NCI-H2107 treated with DMSO at 0.1 percent for 48 hours (cell line): ENCODE measurements around the gene RAB40C.

Experiments
- DNase-seq: peaks from one replicate; lab custom pipeline; 2025; ENCODE audit not compliant: unreplicated experiment; lab: John Stamatoyannopoulos, UW

The RAB40C gene, protein sequence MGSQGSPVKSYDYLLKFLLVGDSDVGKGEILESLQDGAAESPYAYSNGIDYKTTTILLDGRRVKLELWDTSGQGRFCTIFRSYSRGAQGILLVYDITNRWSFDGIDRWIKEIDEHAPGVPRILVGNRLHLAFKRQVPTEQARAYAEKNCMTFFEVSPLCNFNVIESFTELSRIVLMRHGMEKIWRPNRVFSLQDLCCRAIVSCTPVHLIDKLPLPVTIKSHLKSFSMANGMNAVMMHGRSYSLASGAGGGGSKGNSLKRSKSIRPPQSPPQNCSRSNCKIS

DNA sequence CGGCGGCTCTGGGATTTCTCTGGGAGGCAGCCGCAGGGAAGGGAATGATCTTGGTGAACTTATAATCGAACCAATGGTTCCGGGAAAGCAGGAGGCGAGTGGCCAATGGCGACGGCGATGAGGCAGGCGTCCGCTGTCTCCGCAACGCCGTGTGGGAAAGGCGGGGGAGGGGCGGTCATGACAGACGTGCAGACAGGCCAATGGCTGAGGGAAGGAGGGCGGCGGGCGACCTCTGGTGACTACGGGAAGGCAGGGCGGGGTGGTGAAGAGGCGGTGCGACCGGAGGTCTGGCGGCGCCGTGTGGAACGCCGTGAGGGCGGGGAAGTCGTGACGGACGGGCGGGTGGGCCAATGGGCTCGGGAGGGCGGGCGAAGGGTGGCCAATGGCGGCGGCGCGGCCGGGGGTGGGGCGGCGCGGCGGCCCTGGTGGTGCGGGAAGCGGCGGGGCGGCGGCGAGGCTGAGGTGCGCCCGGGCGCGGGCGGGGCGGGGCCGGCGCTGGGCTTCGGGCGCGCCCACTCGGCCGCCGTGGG, at the start of gene RAB40C:
Gene RAB40C, plus strand, starts transcription at position 409 of the 530 bp plus-strand sequence. CDS start 226 bp downstream, outside the sequence.
- DNase-seq: peak; percentile 88

GRCh38 chr16:540645-541340, 49.1 kb upstream of the RAB40C start:
- no peak for DNase-seq

DNA sequence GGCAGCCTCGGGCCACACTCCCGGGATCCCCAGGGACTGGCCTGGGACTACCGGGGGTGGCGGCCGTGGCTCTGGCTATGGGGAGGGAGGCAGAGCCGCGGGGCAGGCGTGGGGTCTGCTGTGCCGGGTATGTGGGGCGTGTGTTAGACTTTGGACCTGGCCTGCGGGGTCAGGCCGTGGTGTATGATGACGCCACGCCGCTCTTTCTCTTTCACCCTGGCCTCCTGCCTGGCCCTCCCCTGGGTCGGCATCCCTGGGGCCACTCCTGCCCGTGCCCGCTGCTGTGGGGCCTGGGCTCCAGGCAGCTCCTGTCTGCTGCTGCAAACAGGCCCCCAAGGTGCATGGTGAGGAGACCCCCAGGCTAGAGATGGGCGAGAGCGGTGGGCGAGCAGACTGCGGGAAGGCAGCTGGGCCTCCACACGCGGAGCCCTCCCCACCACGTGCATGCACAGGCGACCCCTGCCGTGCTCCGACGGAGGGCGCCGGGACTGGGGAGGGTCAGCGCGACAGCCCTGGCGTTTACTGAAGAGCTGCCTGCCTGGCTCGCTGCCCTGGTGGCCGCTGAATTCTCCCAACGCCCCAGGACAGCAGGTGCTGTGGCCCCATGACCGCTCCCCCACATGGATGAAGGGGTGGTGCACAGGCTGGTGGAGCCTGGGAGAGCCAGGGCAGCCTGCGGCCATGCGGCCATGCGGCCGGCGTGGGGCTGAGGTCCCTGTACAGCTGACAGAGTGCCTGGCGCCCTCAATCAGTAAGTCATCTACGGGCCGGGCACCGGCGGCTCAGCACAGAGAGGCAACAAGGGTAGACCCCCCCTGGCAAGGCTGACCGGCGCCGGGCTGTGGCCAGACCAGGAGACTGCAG, 46.3 kb upstream of the RAB40C start:
- DNase-seq: no peak

DNA sequence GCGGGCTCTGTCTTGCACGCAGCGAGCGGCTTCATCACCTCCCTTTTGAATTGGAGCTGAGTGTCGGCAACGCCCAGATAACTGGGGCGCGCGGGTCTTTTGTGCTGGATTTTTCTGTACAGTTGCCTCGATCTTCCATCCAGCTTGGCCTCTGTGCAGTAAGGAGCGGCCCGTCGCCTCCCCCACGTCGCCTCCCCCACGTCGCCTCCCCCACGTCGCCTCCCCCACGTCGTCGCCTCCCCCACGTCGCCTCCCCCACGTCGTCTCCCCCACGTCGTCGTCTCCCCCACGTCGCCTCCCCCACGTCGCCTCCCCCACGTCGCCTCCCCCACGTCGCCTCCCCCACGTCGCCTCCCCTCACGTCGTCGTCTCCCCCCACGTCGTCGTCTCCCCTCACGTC, 45.3 kb upstream of the RAB40C start:
- no peak for DNase-seq

GRCh38 chr16:546909-547770, 42.7 kb upstream of the RAB40C start:
- DNase-seq: no peak

- no peak for DNase-seq
Observed at GRCh38 chr16:548586-548985, 41.3 kb upstream of the RAB40C start.

DNA sequence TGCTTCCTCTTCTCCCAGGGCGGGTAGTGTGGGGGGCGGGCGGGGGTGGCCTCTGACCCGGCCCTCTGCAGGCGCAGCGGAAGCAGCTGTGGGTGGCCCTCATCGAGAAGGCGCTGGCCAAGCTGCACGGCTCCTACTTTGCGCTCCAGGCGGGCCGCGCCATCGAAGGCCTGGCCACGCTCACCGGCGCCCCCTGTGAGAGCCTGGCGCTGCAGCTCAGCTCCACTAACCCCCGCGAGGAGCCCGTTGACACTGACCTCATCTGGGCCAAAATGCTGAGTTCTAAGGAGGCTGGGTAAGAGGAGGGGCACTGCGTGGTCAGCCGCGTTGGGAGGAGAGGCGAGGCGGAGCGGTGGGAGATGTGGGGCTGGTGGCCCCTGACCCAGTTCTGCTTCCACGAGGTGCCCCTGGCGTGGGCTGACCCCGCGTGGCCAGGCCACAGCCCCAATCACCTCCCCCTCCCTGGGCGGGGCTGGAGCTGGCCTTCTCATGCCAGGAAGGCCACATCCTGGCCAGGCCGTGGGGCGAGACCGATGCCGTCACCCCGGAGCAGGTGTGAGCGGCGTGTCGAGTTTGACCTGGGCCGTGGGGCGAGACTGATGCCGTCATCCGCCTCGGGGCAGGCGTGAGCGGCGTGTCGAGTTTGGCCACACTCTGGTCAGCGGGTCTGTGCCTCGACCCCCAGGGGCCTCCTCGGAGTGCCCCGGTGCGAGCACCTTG, 40.2 kb upstream of the RAB40C start:
- DNase-seq: no peak

- DNase-seq: no peak
Observed at GRCh38 chr16:551210-551609, 38.7 kb upstream of the RAB40C start.

DNA sequence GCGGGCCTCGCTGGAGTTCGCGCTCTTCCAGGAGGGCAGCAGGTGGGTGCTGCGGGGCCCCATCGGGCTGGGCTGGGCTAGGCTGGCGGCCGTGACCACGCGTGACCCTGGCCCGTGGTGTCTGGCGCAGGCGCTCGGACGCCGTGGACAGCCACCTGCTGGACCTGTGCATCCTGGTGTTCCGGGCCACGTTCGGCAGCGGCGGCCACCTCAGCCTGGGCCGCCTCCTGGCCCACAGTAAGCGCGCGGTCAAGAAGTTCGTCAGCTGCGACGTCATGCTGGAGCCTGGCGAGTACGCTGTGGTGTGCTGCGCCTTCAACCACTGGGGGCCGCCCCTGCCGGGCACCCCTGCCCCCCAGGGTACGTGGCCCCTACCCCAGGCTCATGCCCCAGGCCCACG, 37.7 kb upstream of the RAB40C start:
- DNase-seq: no peak

DNA sequence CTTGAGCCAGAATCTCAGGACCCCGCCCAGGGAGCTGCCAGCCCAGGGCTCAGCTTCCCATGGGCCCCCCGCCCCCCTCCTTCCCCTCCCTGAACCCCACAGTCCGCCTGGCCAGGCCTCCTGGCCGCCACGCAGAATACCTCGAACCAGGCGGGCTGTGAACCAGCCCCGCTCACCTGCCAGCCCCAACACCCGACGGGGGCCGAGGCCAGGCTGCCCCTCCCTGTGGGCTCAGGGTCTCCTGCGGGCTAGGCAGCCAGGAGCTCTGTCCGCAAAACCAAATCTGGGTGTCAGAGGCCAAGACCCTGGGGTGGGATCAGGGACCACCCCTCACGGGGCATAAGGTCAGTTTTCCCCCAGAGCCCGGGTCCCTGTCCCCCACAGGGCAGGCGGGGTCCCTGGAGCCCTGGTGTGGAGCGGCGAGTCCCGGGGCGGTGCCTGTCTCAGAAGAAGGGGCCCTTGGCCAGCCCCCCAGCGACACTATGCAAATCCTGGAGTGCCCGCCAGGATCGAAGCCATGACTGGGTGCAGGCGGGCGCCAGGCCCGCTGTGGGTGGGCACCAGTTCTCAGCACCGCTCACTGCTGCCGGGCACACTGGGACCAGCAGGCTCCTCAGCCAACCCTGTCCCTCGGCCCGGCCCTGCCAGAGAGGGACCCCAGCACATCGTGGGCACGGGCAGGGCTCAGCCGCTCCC, 36.1 kb upstream of the RAB40C start:
- DNase-seq: no peak

- no peak for DNase-seq
Observed at GRCh38 chr16:554297-554621, 35.6 kb upstream of the RAB40C start.

GRCh38 chr16:554640-555365, 35.1 kb upstream of the RAB40C start:
- no peak for DNase-seq

- no peak for DNase-seq
Observed at GRCh38 chr16:555528-556473, 34.1 kb upstream of the RAB40C start.

- DNase-seq: no peak
Observed at GRCh38 chr16:556474-557173, 33.2 kb upstream of the RAB40C start.

DNA sequence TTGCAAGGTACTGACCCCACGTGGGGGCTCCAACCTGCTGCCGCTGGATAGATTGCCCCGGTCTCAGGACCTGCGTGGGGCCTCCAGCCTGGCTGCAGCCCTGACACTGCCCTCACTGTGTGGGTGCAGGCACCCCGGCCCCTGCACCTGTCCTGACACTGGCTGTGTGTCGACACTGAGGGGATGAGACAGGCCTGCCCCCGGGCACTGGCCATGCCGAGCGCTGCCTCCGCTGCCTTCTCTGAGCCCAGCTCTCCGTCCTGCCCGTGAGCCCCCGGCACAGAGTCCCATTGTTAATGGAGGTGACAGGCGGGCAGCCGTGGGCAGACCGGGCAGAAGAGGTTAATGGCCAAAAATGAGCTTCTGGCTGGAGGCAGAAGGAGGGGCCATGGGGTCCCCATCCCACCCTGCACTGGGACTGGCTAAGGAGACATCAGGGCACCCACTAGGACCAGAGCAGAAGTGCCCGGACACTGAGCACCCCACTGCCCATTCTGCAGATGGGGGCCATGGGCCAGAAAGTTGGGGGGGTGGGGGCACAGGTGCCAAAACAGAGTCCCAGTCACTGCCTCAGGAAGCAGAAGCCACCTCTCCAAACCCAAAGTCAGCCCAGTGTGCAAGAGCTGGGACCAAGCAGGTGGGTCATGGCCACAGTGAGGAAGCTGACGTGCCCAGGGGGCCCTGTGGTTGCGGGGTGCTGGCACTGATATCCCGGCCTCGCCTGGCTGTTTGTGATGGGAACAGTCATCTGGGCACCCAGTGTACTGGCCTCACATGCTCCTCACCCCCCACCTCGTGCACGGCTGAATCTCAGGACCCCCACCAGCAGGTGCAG, 32.2 kb upstream of the RAB40C start:
- no peak for DNase-seq

- DNase-seq: no peak
Observed at GRCh38 chr16:558298-559020, 31.4 kb upstream of the RAB40C start.
